GDM1 (cell line): Measurements from ENCODE around the gene ZNF853.
"Not testable (repeated sequence)": the region's sequence is repeated elsewhere in the genome, so short reads cannot be mapped to it uniquely, and the experiment has no call there.

ENCODE experiments used
- DNase-seq: peaks from one replicate; lab custom pipeline; 2025; lab: John Stamatoyannopoulos, UW

The ZNF853 gene

GRCh38 chr7:6652446-6653011, 37.1 kb downstream of the ZNF853 start:
- DNase-seq = no peak

GRCh38 chr7:6653071-6654003, 37.9 kb downstream of the ZNF853 start:
- no peak for DNase-seq

GRCh38 chr7:6654113-6654841, 38.9 kb downstream of the ZNF853 start:
- DNase-seq = no peak

- no peak for DNase-seq
These were observed 39.6 kb downstream of the ZNF853 start for GRCh38 chr7:6654842-6655610.

GRCh38 chr7:6655636-6656385, 40.4 kb downstream of the ZNF853 start:
- no peak for DNase-seq

- DNase-seq = no peak
These were observed 41.0 kb downstream of the ZNF853 start for GRCh38 chr7:6656413-6656812.

- no peak for DNase-seq
These were observed 43.4 kb downstream of the ZNF853 start for GRCh38 chr7:6658618-6659345.

- not testable (repeated sequence) for DNase-seq
These were observed 55.4 kb downstream of the ZNF853 start for GRCh38 chr7:6670851-6671250.
